Measurements from ENCODE around the gene NSMF. TPM values are rescaled to one million over a fixed set of nuclear protein-coding genes. Genes with fewer than 3 reads are reported as not detected.

The NSMF gene
- total and polyA plus RNA-seq, 2 experiments from 2014 or later: 20.3 to 103 TPM

- Mint-ChIP-seq H3K36me3 (ENCODE audit: low read depth) (peaks cover 37% of the 10 kb centered on the region), H3K27ac (no peak overlapping the region), H3K4me3 (no peak overlapping the region; the same call in 2 of the 3 replicates), H3K27me3 (ENCODE audit: insufficient read depth, low read depth, poor library complexity) (peaks cover 2% of the 10 kb centered on the region), H3K9me3 (peaks cover 42% of the 10 kb centered on the region), H3K4me1 (no peaks in the 10 kb centered on the region; the same call in 2 of the 3 replicates)
- H3K9me2 ChIP-seq (ENCODE audit: insufficient read depth): no peaks in the 10 kb centered on the region
- H3F3A ChIP-seq (replicated peaks; ENCODE audit: low read depth): no peaks in the 10 kb centered on the region
- H3K36me3 ChIP-seq (ENCODE audit: insufficient read depth): no peaks in the 10 kb centered on the region
- H3K27me3 ChIP-seq (ENCODE audit: insufficient read depth): no peaks in the 10 kb centered on the region
- ATAC-seq (no peak), DNase-seq (ENCODE audit: low spot score) (no peak)
- H3K4me3 ChIP-seq: no peak overlapping the region
- no peak overlapping the region for H3K27ac ChIP-seq (ENCODE audit: low read depth)
- H2AFZ ChIP-seq: no peak overlapping the region
- no peaks in the 10 kb centered on the region for H4K20me1 ChIP-seq (replicated peaks; ENCODE audit: insufficient read depth)
- TF ChIP-seq JUNB (IDR thresholded peaks at IDR 0.05; ENCODE audit: unreplicated experiment) (no peak), ETS1 (IDR thresholded peaks at IDR 0.05) (no peak), ZNF462 (CRISPR knock-in tag; IDR thresholded peaks at IDR 0.05) (no peak), CREB1 (CRISPR knock-in tag; IDR thresholded peaks at IDR 0.05; ENCODE audit: low read depth) (no peak), EZH2 (IDR thresholded peaks at IDR 0.05; ENCODE audit: low read depth, unreplicated experiment) (no peak), ZNF331 (CRISPR knock-in tag; IDR thresholded peaks at IDR 0.05; ENCODE audit: low read depth) (no peak), STAT1 (IDR thresholded peaks at IDR 0.05; ENCODE audit: unreplicated experiment) (no peak), POLR2AphosphoS5 (IDR thresholded peaks at IDR 0.05; ENCODE audit: low read depth) (no peak), EZH2phosphoT487 (IDR thresholded peaks at IDR 0.05; ENCODE audit: unreplicated experiment) (no peak), CTCF (conservative IDR thresholded peaks at IDR 0.05; ENCODE audit: low read depth in 2 of 2) (no peak), NANOG (IDR thresholded peaks at IDR 0.05; ENCODE audit: borderline replicate concordance) (no peak), ZNF114 (CRISPR knock-in tag; IDR thresholded peaks at IDR 0.05) (no peak)
- TF ChIP-seq, protein P1, sequence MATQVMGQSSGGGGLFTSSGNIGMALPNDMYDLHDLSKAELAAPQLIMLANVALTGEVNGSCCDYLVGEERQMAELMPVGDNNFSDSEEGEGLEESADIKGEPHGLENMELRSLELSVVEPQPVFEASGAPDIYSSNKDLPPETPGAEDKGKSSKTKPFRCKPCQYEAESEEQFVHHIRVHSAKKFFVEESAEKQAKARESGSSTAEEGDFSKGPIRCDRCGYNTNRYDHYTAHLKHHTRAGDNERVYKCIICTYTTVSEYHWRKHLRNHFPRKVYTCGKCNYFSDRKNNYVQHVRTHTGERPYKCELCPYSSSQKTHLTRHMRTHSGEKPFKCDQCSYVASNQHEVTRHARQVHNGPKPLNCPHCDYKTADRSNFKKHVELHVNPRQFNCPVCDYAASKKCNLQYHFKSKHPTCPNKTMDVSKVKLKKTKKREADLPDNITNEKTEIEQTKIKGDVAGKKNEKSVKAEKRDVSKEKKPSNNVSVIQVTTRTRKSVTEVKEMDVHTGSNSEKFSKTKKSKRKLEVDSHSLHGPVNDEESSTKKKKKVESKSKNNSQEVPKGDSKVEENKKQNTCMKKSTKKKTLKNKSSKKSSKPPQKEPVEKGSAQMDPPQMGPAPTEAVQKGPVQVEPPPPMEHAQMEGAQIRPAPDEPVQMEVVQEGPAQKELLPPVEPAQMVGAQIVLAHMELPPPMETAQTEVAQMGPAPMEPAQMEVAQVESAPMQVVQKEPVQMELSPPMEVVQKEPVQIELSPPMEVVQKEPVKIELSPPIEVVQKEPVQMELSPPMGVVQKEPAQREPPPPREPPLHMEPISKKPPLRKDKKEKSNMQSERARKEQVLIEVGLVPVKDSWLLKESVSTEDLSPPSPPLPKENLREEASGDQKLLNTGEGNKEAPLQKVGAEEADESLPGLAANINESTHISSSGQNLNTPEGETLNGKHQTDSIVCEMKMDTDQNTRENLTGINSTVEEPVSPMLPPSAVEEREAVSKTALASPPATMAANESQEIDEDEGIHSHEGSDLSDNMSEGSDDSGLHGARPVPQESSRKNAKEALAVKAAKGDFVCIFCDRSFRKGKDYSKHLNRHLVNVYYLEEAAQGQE (IDR thresholded peaks at IDR 0.05; ENCODE audit: unreplicated experiment): no peak
- no peak overlapping the region for H3K4me2 ChIP-seq
- no peaks in the 10 kb centered on the region for H3K4me1 ChIP-seq (ENCODE audit: insufficient read depth)
- H3K79me2 ChIP-seq (replicated peaks; ENCODE audit: insufficient read depth): no peaks in the 10 kb centered on the region
These were observed 60.3 kb downstream of the NSMF start for GRCh38 chr9:137398561-137399468.
